Measurements from ENCODE around the gene KIRREL3.

Gene KIRREL3

DNA sequence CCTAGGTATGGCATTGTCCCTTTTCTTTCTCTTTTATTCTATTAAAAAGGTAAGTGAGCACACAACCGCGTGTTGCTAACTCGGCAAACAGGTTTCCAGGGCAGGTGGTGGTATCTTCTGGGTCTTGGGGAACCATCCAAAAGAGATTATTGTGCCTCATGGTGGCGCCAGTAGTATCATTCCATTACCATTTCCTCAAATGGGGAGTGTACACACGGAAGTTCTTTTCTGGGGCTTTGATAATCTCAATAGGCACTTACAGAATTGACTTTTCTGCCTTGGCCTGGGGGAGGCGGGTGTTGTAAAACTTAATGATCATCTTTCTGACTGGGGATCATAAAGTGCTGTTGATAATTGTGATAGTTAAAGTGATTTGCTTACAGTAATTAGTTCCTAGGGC, 234.1 kb downstream of the KIRREL3 start:
- DNase-seq = no peak

- no peak for DNase-seq
Observed at GRCh38 chr11:126765196-126765595, 235.4 kb downstream of the KIRREL3 start.

- DNase-seq = no peak
Observed at GRCh38 chr11:126764231-126764630, 236.3 kb downstream of the KIRREL3 start.

- DNase-seq = no peak
Observed at GRCh38 chr11:126756855-126757254, 243.7 kb downstream of the KIRREL3 start.

GRCh38 chr11:126756421-126756820, 244.1 kb downstream of the KIRREL3 start:
- no peak for DNase-seq

DNA sequence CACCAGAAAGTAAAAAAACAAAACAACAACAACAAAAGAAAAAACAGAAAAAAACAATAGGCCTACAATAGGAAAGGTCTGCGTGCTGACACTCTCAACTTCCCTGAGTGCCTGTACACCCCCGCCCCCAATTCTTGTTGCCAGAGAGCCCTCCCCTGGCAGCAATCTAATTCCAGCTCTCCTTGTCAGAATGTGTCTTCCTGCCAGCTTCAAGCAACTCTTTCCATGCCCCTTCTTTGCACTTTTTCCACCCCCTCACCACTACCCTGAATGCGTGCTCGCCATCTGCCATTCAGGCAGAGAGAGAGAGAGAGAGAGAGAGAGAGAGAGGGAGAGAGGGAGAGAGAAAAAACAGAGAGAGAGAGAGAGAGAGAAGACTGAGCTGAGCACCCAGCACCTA, 245.0 kb downstream of the KIRREL3 start:
- DNase-seq = no peak

DNA sequence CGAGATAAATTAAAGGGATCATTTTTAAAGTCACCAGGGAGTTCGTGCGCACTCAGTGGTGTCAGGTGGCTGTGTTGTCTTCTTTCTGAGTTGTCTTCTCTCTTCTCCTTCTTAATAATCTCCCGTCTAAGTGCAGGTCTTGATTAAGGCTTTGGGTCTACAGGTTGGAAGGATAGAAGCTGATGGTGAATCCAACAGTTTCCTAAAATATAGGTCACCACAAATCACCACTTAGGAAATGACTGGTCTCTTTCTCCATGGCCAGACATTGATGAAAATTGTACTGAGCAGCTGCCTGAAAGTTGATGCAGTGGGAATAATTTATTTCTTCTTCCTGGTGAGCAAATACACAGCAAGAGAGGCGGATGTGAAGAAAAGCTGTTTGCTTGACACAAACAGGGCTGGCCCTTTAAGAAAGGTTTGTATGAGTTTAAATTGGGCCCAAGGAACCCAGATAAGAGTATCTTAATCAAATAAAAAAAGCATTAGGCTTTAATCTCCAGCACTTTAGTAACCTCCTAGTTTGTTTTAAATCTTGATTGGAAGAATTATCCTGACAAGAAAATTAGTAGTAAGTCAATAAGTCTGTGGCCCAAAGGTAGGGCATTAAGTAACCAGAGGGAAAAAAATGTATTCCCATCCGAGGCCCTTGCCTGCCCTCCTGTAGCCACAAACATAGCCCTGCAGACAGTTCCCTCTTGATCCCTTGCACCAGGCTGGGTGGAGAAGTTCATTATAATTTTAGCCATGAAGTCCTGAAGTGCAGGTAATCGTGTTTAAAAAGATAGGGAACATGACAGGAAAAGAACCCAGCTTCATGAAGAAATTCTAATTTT, 245.8 kb downstream of the KIRREL3 start:
- no peak for DNase-seq

DNA sequence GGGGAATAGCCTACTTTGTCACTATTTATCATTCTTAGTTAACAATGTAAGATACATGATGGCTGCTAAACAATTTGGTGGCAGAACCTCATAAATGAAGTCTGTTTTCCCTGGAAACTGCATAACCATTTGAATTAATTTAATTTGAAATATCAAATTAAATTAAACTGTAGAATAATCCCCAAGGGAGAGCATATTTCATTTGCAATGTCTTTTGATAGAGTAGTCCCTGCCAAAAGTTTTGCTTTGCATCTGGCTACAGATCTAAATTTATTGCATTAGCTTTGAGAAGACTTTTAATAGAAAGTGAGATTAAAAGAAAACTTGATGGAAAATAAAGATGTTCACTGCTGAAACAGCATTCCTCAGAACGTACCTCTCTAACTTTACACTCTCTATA, 246.6 kb downstream of the KIRREL3 start:
- DNase-seq = no peak

DNA sequence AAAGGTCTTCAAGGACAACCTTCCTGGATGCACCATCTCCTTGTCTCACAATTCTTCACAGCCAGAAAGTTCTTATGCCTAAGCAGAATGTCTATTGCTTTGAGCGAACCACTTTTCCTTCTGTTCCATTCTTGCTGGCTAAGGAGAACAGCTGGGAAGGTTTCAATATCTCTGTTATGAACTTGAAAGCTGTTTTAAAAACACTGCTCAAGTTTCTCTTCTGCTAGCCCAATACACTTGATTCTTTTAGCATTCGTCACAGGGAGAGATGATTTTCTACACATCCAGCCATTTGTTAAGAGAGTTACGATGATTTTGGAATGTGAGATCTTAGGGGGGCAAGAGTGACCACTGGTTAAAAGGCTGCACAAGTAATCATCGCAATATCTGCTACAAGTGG, 249.3 kb downstream of the KIRREL3 start:
- no peak for DNase-seq

GRCh38 chr11:126748793-126749192, 251.8 kb downstream of the KIRREL3 start:
- DNase-seq = no peak

GRCh38 chr11:126748100-126748791, 252.3 kb downstream of the KIRREL3 start:
- no peak for DNase-seq

DNA sequence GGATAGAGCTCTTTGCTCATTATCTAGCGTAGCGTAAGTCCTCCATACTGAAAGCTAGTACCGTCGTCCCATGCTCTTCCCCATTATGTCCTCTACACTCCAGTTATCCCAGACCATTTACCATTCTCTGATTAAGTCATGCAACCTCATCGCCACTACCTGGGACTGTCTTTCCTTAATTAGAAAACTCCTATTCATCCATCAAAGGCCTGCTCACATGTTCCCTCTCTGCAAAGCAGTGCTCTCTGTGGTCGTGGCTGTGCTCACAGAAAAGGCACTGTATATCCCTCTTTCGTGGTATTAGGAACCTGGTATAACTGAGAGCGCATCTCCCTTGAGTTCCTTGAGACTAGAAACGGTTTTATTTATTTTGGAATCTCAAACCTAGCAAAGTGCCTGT, 253.3 kb downstream of the KIRREL3 start:
- no peak for DNase-seq

- DNase-seq = no peak
Observed at GRCh38 chr11:126746443-126746842, 254.1 kb downstream of the KIRREL3 start.

GRCh38 chr11:126744699-126745098, 255.9 kb downstream of the KIRREL3 start:
- no peak for DNase-seq

GRCh38 chr11:126743628-126744027, 256.9 kb downstream of the KIRREL3 start:
- DNase-seq = no peak

DNA sequence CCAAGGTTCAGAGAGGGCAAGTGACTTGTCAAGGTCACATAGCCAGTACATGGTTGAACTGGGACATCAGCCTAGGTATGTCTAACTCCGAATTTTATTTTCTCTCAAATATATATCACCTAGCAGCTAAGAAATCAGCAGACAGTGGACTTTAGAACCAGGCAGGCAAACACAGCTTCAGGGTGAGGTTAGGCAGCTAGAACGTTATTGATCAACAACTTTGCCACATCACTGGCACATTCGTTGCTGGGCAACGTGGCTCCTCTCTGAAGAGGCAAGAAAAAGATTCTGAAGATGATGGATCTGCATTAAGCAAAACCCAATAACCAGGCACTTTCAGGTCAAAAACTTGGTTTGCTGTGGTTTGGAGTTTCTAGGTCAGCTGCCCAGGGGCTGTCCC, 258.0 kb downstream of the KIRREL3 start:
- peak in 1 of 2 donors; percentile 1 for DNase-seq

- DNase-seq = no peak
Observed at GRCh38 chr11:126740846-126741245, 259.7 kb downstream of the KIRREL3 start.

- no peak for DNase-seq
Observed at GRCh38 chr11:126739499-126740145, 260.9 kb downstream of the KIRREL3 start.

DNA sequence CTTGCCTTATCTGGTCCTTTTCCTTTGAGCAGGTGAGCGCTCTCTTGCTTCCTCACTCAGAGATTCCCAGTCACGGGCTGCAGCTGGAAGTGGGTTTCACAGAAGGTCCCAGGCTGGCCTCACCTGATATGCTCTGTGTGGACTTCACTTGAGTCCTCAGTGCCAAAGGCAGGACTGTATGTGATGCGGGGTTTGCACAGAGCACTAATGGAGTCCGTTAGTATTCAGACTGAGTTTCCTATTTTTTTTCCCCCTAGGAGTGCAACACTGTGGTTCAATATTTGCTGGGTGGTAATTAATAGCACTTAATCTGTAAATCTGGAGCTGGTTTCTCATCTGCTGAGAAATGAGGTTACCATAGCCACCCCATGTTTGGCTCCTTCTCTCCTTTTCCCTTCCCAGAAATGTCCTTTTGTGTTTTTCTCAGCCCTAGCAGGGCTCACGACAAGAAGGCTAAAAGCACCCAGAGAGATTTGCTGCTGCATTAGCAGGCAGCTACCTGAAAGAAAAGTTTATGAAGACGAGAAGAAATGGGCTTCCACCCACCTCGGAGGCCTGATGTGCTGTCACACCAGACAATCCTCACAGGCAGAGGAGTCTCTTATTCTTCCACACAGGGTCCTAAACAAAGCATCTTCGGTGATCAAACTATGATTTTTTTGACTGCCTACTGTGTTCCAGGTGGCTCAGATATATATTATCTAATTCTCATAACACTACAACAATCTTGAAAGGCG, 262.1 kb downstream of the KIRREL3 start:
- no peak for DNase-seq

GRCh38 chr11:126736682-126737572, 263.6 kb downstream of the KIRREL3 start:
- no peak for DNase-seq

- no peak for DNase-seq
Observed at GRCh38 chr11:126734752-126735151, 265.8 kb downstream of the KIRREL3 start.

DNA sequence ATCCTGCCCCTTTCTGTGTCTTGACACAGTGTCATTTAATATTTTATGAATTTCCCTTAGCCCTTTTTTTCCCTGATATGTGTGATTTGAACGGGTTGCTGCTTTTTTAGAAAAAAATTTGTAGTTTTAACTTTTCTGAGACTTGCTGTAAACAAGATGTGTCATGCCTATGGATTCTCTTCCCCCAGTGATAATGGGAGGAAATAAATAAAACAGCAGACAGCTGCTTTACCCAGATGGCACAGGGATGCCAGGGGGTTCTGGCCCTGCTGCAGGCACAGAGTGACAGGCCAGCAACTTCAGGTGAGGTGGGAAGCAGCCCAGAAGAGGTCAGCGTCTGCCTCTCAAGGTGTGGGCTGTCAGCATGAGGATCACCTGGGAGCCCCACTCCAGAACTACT, 266.9 kb downstream of the KIRREL3 start:
- DNase-seq = no peak

All from CD4-positive, alpha-beta T cell treated with Interferon alpha-2 for 1 hour (primary cell).